IMR-90 (cell line): ENCODE data around the gene PLCL2. TPM values are rescaled to one million over a fixed set of nuclear protein-coding genes. Genes with fewer than 3 reads are reported as not detected.

Source experiments
- ATAC-seq: fragments of 200-7000 bp; cut with Tn5 transposase; 2 replicates; pipeline ENCODE4 v1.9.1; 2020; ENCODE audit warnings: low read depth, mild to moderate bottlenecking, moderate library complexity
- BruUV-seq: library from RNA; stranded (reverse); fragments of 400-500 nt; replicated peaks from 2 replicates; lab custom pipeline; 2021; lab: Mats Ljungman, UMichigan
- CTCF ChIA-PET: fragments of 300-600 bp; formaldehyde crosslinking; extraction: SDS; loops from one replicate; lab custom pipeline; 2021; ENCODE audit warnings: antibody characterized with exemption; lab: Yijun Ruan, JAX
- POLR2A ChIA-PET: fragments of 300-600 bp; sonication (Branson Sonifier 250); formaldehyde crosslinking; loops from one replicate; lab custom pipeline; 2022; ENCODE audit warnings: antibody characterized with exemption; ENCODE audit not compliant: unreplicated experiment; lab: Charles Lee
- DNase-seq: peaks from one replicate; pipeline ENCODE4 v3.0.0; 2013
- H2AFZ ChIP-seq: replicated peaks from 2 replicates; pipeline ENCODE3; 2013; ENCODE audit warnings: low read length, mild to moderate bottlenecking; ENCODE audit not compliant: poor library complexity
- H2AK5ac ChIP-seq: 2 replicates; pipeline ENCODE4 v1.6.1; 2013; ENCODE audit warnings: low read depth, low read length, inconsistent platforms
- H2AK9ac ChIP-seq: replicated peaks from 2 replicates; pipeline ENCODE3; 2013; ENCODE audit warnings: mild to moderate bottlenecking, low read depth, low read length, moderate library complexity; ENCODE audit not compliant: poor library complexity
- H2BK120ac ChIP-seq: 2 replicates; pipeline ENCODE4 v1.6.1; 2013; ENCODE audit warnings: low read depth, low read length, inconsistent platforms
- H2BK15ac ChIP-seq: 3 replicates; pipeline ENCODE4 v1.6.1; 2013; ENCODE audit warnings: low read depth, low read length, inconsistent platforms
- H2BK20ac ChIP-seq: 2 replicates; pipeline ENCODE4 v1.6.1; 2013; ENCODE audit warnings: low read depth, mild to moderate bottlenecking, inconsistent platforms, low read length, moderate library complexity
- H2BK5ac ChIP-seq: 2 replicates; pipeline ENCODE4 v1.6.1; 2013; ENCODE audit warnings: mild to moderate bottlenecking, low read depth, low read length, inconsistent platforms; ENCODE audit not compliant: poor library complexity, severe bottlenecking
- H3K14ac ChIP-seq: replicated peaks from 2 replicates; pipeline ENCODE4 v1.6.1; 2013; ENCODE audit warnings: low read depth, low read length, inconsistent platforms
- H3K18ac ChIP-seq: 2 replicates; pipeline ENCODE4 v1.6.1; 2013; ENCODE audit warnings: low read depth, low read length, control low read depth
- H3K23ac ChIP-seq: 2 replicates; pipeline ENCODE4 v1.6.1; 2013; ENCODE audit warnings: low read depth, low read length, inconsistent platforms
- H3K27ac ChIP-seq: 2 replicates; pipeline ENCODE4 v1.5.1; 2013; ENCODE audit warnings: mild to moderate bottlenecking, control low read depth, low read length; ENCODE audit not compliant: insufficient read depth
- H3K27me3 ChIP-seq: 2 replicates; pipeline ENCODE4 v1.6.1; 2013; ENCODE audit warnings: low read length; ENCODE audit not compliant: control insufficient read depth, insufficient read depth
- H3K36me3 ChIP-seq: 2 replicates; pipeline ENCODE4 v1.6.1; 2013; ENCODE audit warnings: low read length, mixed read lengths; ENCODE audit not compliant: control insufficient read depth, insufficient read depth
- H3K4ac ChIP-seq: 2 replicates; pipeline ENCODE4 v1.6.1; 2013; ENCODE audit warnings: low read depth, low read length, inconsistent platforms
- H3K4me1 ChIP-seq: 2 replicates; pipeline ENCODE4 v1.6.1; 2013; ENCODE audit warnings: low read length, mixed read lengths; ENCODE audit not compliant: control insufficient read depth, insufficient read depth
- H3K4me2 ChIP-seq: 2 replicates; pipeline ENCODE4 v1.6.1; 2013; ENCODE audit warnings: low read depth, mild to moderate bottlenecking, control low read depth, low read length, moderate library complexity
- H3K4me3 ChIP-seq: 2 replicates; pipeline ENCODE4 v1.5.1; 2013; ENCODE audit warnings: low read depth, mild to moderate bottlenecking, control low read depth, low read length, moderate library complexity; ENCODE audit not compliant: insufficient read depth
- H3K56ac ChIP-seq: 2 replicates; pipeline ENCODE4 v1.6.1; 2013; ENCODE audit warnings: low read length, inconsistent platforms; ENCODE audit not compliant: insufficient read depth; ENCODE audit errors: extremely low read depth
- H3K79me1 ChIP-seq, 2 experiments: 2 replicates each; pipeline ENCODE4 v1.6.1; 2013; ENCODE audit warnings: low read length in 2 of 2, inconsistent platforms in 1 of 2, low read depth in 1 of 2
- H3K9ac ChIP-seq: 2 replicates; pipeline ENCODE4 v1.6.1; 2013; ENCODE audit warnings: low read depth, low read length, control low read depth
- H3K9me1 ChIP-seq: 2 replicates; pipeline ENCODE4 v1.6.1; 2013; ENCODE audit warnings: low read length, inconsistent platforms; ENCODE audit not compliant: insufficient read depth
- H3K9me3 ChIP-seq: 2 replicates; pipeline ENCODE4 v1.6.1; 2013; ENCODE audit warnings: low read length; ENCODE audit not compliant: control insufficient read depth, insufficient read depth
- H4K20me1 ChIP-seq: 2 replicates; pipeline ENCODE4 v1.6.1; 2013; ENCODE audit warnings: low read length, inconsistent platforms; ENCODE audit not compliant: insufficient read depth
- H4K5ac ChIP-seq: 2 replicates; pipeline ENCODE4 v1.6.1; 2013; ENCODE audit warnings: mild to moderate bottlenecking, low read depth, low read length, control low read depth
- H4K8ac ChIP-seq, 2 experiments: 2 replicates each; pipeline ENCODE4 v1.6.1; 2013; ENCODE audit warnings: low read depth in 2 of 2, low read length in 2 of 2, control low read depth in 1 of 2, inconsistent platforms in 1 of 2
- H4K91ac ChIP-seq: 2 replicates; pipeline ENCODE4 v1.6.1; 2013; ENCODE audit warnings: low read depth, low read length, inconsistent platforms; ENCODE audit not compliant: insufficient read depth
- BHLHE40 ChIP-seq: fragments of 150-350 bp; IDR thresholded peaks from 2 replicates; pipeline ENCODE4 v1.6.1; 2016; ENCODE audit warnings: mild to moderate bottlenecking, low read depth, low read length
- CEBPB ChIP-seq: IDR thresholded peaks from 2 replicates; pipeline ENCODE4 v1.6.1; 2012; ENCODE audit warnings: low read depth, low read length, improper control_type of control experiment
- FOS ChIP-seq: fragments of 150-350 bp; IDR thresholded peaks from 2 replicates; pipeline ENCODE4 v1.6.1; 2016; ENCODE audit warnings: low read depth, low read length
- WGBS, 2 experiments: methylation state at CpG; one replicate each; pipeline versions ENCODE4 v1.1.5 to v1.1.7; 2013; ENCODE audit warnings: missing lambda C conversion rate in 2 of 2; ENCODE audit not compliant: insufficient read length in 1 of 2; ENCODE audit errors: extremely low coverage in 2 of 2; 5-methylcytosine and 5-hydroxymethylcytosine counted together
- dilution Hi-C: fragments of 300-500 bp; cut with HindIII; formaldehyde crosslinking; loops from one replicate; pipeline ENCODE4 v1.14.3; 2018; ENCODE audit warnings: low sequenced_read_pairs; ENCODE audit not compliant: unreplicated experiment
- in situ Hi-C: fragments of 300-500 bp; cut with MboI; formaldehyde crosslinking; loops from 3 replicates; pipeline ENCODE4 v1.14.3; 2019; ENCODE audit warnings: low sequenced_read_pairs, inconsistent platforms, mixed read lengths
- intact Hi-C: fragments of 100-400 bp; cut with micrococcal nuclease; formaldehyde crosslinking; loops from 2 replicates; pipeline ENCODE4 v1.10.0; 2022
- polyA plus RNA-seq, 3 experiments: library from polyadenylated mRNA; depleted of rRNA; stranded (reverse); fragments of >200 nt; gene quantifications; 2 replicates each; pipeline ENCODE4 v1.2.3, GENCODE V29; 2012; ENCODE audit warnings: low replicate concordance in 1 of 3
- total RNA-seq: library from RNA; depleted of rRNA; stranded (reverse); fragments of >200 nt; gene quantifications from 2 replicates; pipeline ENCODE4 v1.2.3, GENCODE V29; 2012
- TF ChIP-seq, protein P1 (sequence below): fragments of 150-350 bp; IDR thresholded peaks from 2 replicates; pipeline ENCODE4 v1.6.1; 2016; ENCODE audit warnings: low read depth, mild to moderate bottlenecking, low read length, moderate library complexity, borderline replicate concordance
- TF ChIP-seq, protein P2 (sequence below): conservative IDR thresholded peaks from 2 replicates; pipeline ENCODE4 v1.5.1; 2012; ENCODE audit warnings: mild to moderate bottlenecking, low read depth, low read length, improper control_type of control experiment

The PLCL2 gene
- total and polyA plus RNA-seq, 2 of the 4 experiments (the other 2 are of a cell fraction): 0.92 to 3.8 TPM

DNA sequence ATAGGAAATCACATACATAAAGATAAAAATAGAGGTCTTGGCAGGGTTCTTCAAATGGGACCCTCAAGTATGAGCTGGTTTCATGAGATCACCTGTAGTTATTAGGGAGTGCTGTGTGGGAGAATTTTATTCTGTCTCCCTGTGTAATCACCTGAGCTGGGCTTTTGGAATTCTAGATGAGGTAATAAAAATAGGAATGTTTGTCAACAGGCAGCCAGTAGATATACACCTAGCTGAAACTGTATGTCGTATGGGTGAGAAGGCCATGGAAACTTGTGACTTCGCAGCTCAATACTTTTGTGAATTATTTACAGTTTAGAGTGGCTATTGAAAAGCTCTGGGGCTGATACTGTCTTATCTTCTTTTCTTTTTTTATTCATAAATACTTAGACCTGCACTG, 40.5 kb upstream of the PLCL2 start:
- H3K18ac ChIP-seq: no peak overlapping the region
- no peak overlapping the region for H4K91ac ChIP-seq
- no peak overlapping the region for H3K4me3 ChIP-seq
- H2BK20ac ChIP-seq: no peak overlapping the region
- H3K4me2 ChIP-seq: no peak overlapping the region
- no peak overlapping the region for H2BK15ac ChIP-seq
- no peak overlapping the region for H2AK9ac ChIP-seq
- ATAC-seq (no peak), DNase-seq (no peak)
- H3K56ac ChIP-seq: no peak overlapping the region
- no peaks in the 10 kb centered on the region for H3K9me3 ChIP-seq
- no peak overlapping the region for H4K5ac ChIP-seq
- in situ Hi-C loops (no loop called here), intact Hi-C loops (no loop called here), dilution Hi-C loops (no loop called here)
- no peaks in the 10 kb centered on the region for H3K79me1 ChIP-seq
- H3K27ac ChIP-seq: no peak overlapping the region
- ChIA-PET POLR2A (no interaction called here), CTCF (no interaction called here)
- no peak overlapping the region for H4K8ac ChIP-seq
- H3K14ac ChIP-seq: no peak overlapping the region
- WGBS, 2 experiments: no CpG with 5 or more reads among the region's 2 CpGs
- H2BK120ac ChIP-seq: no peak overlapping the region
- H2BK5ac ChIP-seq: no peak overlapping the region
- H3K9ac ChIP-seq: no peak overlapping the region
- H3K27me3 ChIP-seq: peaks cover 2% of the 10 kb centered on the region
- H3K4me1 ChIP-seq: no peaks in the 10 kb centered on the region
- no peak overlapping the region for H2AFZ ChIP-seq
- H2AK5ac ChIP-seq: no peak overlapping the region
- no TSS peak for BruUV-seq
- no peak overlapping the region for H3K4ac ChIP-seq
- no peaks in the 10 kb centered on the region for H3K36me3 ChIP-seq
- no peaks in the 10 kb centered on the region for H4K20me1 ChIP-seq
- H3K23ac ChIP-seq: no peak overlapping the region
- H3K9me1 ChIP-seq: no peaks in the 10 kb centered on the region
- no peak for TF ChIP-seq FOS
- TF ChIP-seq, protein P1, sequence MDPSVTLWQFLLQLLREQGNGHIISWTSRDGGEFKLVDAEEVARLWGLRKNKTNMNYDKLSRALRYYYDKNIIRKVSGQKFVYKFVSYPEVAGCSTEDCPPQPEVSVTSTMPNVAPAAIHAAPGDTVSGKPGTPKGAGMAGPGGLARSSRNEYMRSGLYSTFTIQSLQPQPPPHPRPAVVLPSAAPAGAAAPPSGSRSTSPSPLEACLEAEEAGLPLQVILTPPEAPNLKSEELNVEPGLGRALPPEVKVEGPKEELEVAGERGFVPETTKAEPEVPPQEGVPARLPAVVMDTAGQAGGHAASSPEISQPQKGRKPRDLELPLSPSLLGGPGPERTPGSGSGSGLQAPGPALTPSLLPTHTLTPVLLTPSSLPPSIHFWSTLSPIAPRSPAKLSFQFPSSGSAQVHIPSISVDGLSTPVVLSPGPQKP: no peak
- TF ChIP-seq CEBPB: no peak
- no peak for TF ChIP-seq BHLHE40
- TF ChIP-seq, protein P2, sequence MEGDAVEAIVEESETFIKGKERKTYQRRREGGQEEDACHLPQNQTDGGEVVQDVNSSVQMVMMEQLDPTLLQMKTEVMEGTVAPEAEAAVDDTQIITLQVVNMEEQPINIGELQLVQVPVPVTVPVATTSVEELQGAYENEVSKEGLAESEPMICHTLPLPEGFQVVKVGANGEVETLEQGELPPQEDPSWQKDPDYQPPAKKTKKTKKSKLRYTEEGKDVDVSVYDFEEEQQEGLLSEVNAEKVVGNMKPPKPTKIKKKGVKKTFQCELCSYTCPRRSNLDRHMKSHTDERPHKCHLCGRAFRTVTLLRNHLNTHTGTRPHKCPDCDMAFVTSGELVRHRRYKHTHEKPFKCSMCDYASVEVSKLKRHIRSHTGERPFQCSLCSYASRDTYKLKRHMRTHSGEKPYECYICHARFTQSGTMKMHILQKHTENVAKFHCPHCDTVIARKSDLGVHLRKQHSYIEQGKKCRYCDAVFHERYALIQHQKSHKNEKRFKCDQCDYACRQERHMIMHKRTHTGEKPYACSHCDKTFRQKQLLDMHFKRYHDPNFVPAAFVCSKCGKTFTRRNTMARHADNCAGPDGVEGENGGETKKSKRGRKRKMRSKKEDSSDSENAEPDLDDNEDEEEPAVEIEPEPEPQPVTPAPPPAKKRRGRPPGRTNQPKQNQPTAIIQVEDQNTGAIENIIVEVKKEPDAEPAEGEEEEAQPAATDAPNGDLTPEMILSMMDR: no peak
